Uterus (tissue), 4 donors: ENCODE data around the gene MAN2B2. TPM values are rescaled to one million over a fixed set of nuclear protein-coding genes. Genes with fewer than 3 reads are reported as not detected.

Experiments used
- DNase-seq, 2 donors: peaks; one replicate each; pipeline ENCODE4 v3.0.0-alpha.2; 2019 to 2020
- H3K27ac ChIP-seq, 2 donors: fragments of 200-600 bp; sonication (generic); 1 replicate in 1 of 2; 2 replicates in 1 of 2; pipeline ENCODE4 v1.5.1; 2016 to 2018
- H3K27me3 ChIP-seq, 2 donors: fragments of 200-600 bp; sonication (generic); one replicate each; pipeline ENCODE4 v1.5.1; 2018 to 2019; ENCODE audit warnings: control low read depth in 1 of 2
- H3K36me3 ChIP-seq, 2 donors: fragments of 200-600 bp; sonication (generic); one replicate each; pipeline ENCODE4 v1.5.1; 2019; ENCODE audit warnings: control low read depth in 1 of 2
- H3K4me1 ChIP-seq, 2 donors: fragments of 200-600 bp; sonication (generic); one replicate each; pipeline ENCODE4 v1.5.1; 2018 to 2019; ENCODE audit warnings: control low read depth in 1 of 2
- H3K4me3 ChIP-seq, 2 donors: fragments of 200-600 bp; sonication (generic); 1 replicate in 1 of 2; 2 replicates in 1 of 2; pipeline ENCODE4 v1.5.1; 2018 to 2019; ENCODE audit warnings: mild to moderate bottlenecking in 1 of 2
- H3K9me3 ChIP-seq, 2 donors: fragments of 200-600 bp; sonication (generic); one replicate each; pipeline ENCODE4 v1.5.1; 2019; ENCODE audit warnings: control low read depth in 1 of 2
- CTCF ChIP-seq, 4 experiments: fragments of 200-600 bp in 2 of 4; fragments of 450-650 bp in 2 of 4; sonication (generic) in 2 of 4; IDR thresholded peaks; one replicate each; pipeline ENCODE4 v1.5.1; 2016 to 2019; ENCODE audit warnings: antibody characterized with exemption in 4 of 4, mild to moderate bottlenecking in 2 of 4, moderate library complexity in 1 of 4
- POLR2A ChIP-seq, 2 donors: fragments of 450-650 bp; IDR thresholded peaks; one replicate each; pipeline ENCODE4 v1.6.1; 2016; ENCODE audit warnings: antibody characterized with exemption in 2 of 2, mild to moderate bottlenecking in 1 of 2, moderate library complexity in 1 of 2
- intact Hi-C: fragments of 100-400 bp; cut with DNase I; formaldehyde crosslinking; loops from one replicate; pipeline ENCODE4 v1.15.1; 2023; ENCODE audit warnings: low total_unique reads
- total RNA-seq, 4 donors: library from RNA; depleted of rRNA in 3 of 4; stranded (reverse); fragments of >200 nt in 3 of 4; gene quantifications; one replicate each; pipeline versions ENCODE4 v1.1.0 to v1.2.4, GENCODE V29; 2014 to 2023
- donor health status: DM: yes; HTN: yes; CAD: no.

Gene MAN2B2
- total RNA-seq, 4 donors from 2014 or later: 14.8 to 30.8 (median 19.2) TPM

- Histone ChIP-seq H3K27ac (no peak overlapping the region), H3K27me3 (no peaks in the 10 kb centered on the region), H3K4me3 (no peak overlapping the region), H3K4me1 (no peaks in the 10 kb centered on the region), H3K9me3 (no peaks in the 10 kb centered on the region), H3K36me3 (no peaks in the 10 kb centered on the region)
- intact Hi-C loops: no loop called here
- no peak for DNase-seq
- TF ChIP-seq POLR2A (IDR thresholded peaks at IDR 0.05) (no peak), CTCF (IDR thresholded peaks at IDR 0.05) (no peak)
Observed at GRCh38 chr4:6617246-6617645, 42.3 kb downstream of the MAN2B2 start.

- Histone ChIP-seq H3K27me3 (no peaks in the 10 kb centered on the region), H3K4me3 (no peak overlapping the region), H3K4me1 (no peaks in the 10 kb centered on the region), H3K36me3 (no peaks in the 10 kb centered on the region), H3K27ac (no peak overlapping the region), H3K9me3 (no peaks in the 10 kb centered on the region)
- intact Hi-C loops: no loop called here
- DNase-seq: no peak
- TF ChIP-seq CTCF (IDR thresholded peaks at IDR 0.05) (no peak), POLR2A (IDR thresholded peaks at IDR 0.05) (no peak)
Observed at GRCh38 chr4:6618386-6619115, 43.6 kb downstream of the MAN2B2 start.

GRCh38 chr4:6619116-6619465, 44.1 kb downstream of the MAN2B2 start:
- Histone ChIP-seq H3K4me3 (no peak overlapping the region), H3K9me3 (no peaks in the 10 kb centered on the region), H3K27ac (no peak overlapping the region), H3K27me3 (no peaks in the 10 kb centered on the region), H3K36me3 (no peaks in the 10 kb centered on the region), H3K4me1 (no peaks in the 10 kb centered on the region)
- intact Hi-C loops: no loop called here
- no peak for DNase-seq
- TF ChIP-seq POLR2A (IDR thresholded peaks at IDR 0.05) (no peak), CTCF (IDR thresholded peaks at IDR 0.05) (no peak)

- DNase-seq: no peak
- H3K9me3 ChIP-seq: no peaks in the 10 kb centered on the region
- intact Hi-C loops: no loop called here
Observed at GRCh38 chr4:6619466-6620255, 44.7 kb downstream of the MAN2B2 start.

More at GRCh38 chr4:6619466-6620255, 44.7 kb downstream of the MAN2B2 start:
- Histone ChIP-seq H3K36me3 (no peaks in the 10 kb centered on the region), H3K4me1 (no peaks in the 10 kb centered on the region), H3K27me3 (no peaks in the 10 kb centered on the region), H3K27ac (no peak overlapping the region), H3K4me3 (no peak overlapping the region)
- TF ChIP-seq POLR2A (IDR thresholded peaks at IDR 0.05) (no peak), CTCF (IDR thresholded peaks at IDR 0.05) (no peak)
